Measurements from ENCODE around the gene KCNJ8.

Gene KCNJ8

GRCh38 chr12:21715386-21715785 lies 59.1 kb downstream of the KCNJ8 start:
- ChIA-PET POLR2A (no interaction called here), CTCF (no interaction called here)
- no peak for TF ChIP-seq CTCF (IDR thresholded peaks at IDR 0.05; ENCODE audit: insufficient read depth, low read length, missing control alignments)
- no peak for DNase-seq (ENCODE audit: low read depth, low spot score)
- no peak overlapping the region for H3K4me3 ChIP-seq (ENCODE audit: low read depth, low read length)
